Smooth muscle cell (in vitro differentiated cells): ENCODE results near the gene MRPL30. TPM values are rescaled to one million over a fixed set of nuclear protein-coding genes. Genes with fewer than 3 reads are reported as not detected.

Experiments
- DNase-seq: peaks from one replicate; lab custom pipeline; 2025; ENCODE audit not compliant: unreplicated experiment; lab: John Stamatoyannopoulos, UW
- H2AFZ ChIP-seq: fragments of 200-600 bp; sonication (generic); 2 replicates; pipeline ENCODE4 v1.6.0; 2016; ENCODE audit warnings: antibody characterized with exemption, low read depth, mild to moderate bottlenecking
- H3F3A ChIP-seq: fragments of 200-600 bp; sonication (generic); 2 replicates; pipeline ENCODE4 v1.6.0; 2017; ENCODE audit warnings: antibody characterized with exemption, low read depth
- H3K27ac ChIP-seq: fragments of 200-600 bp; sonication (generic); 2 replicates; pipeline ENCODE4 v1.5.1; 2016; ENCODE audit warnings: low read depth, mild to moderate bottlenecking
- H3K27me3 ChIP-seq: fragments of 200-600 bp; sonication (generic); 2 replicates; pipeline ENCODE4 v1.6.1; 2016; ENCODE audit warnings: low read depth, mild to moderate bottlenecking
- H3K36me3 ChIP-seq: fragments of 200-600 bp; sonication (generic); 2 replicates; pipeline ENCODE4 v1.5.1; 2016; ENCODE audit warnings: low read depth
- H3K4me1 ChIP-seq: fragments of 200-600 bp; sonication (generic); 2 replicates; pipeline ENCODE4 v1.5.1; 2016; ENCODE audit warnings: low read depth
- H3K4me2 ChIP-seq: fragments of 200-600 bp; sonication (generic); 2 replicates; pipeline ENCODE4 v1.6.0; 2016; ENCODE audit warnings: mild to moderate bottlenecking
- H3K4me3 ChIP-seq: fragments of 200-600 bp; sonication (generic); 2 replicates; pipeline ENCODE4 v1.5.1; 2016; ENCODE audit warnings: mild to moderate bottlenecking
- H3K79me2 ChIP-seq: fragments of 200-600 bp; sonication (generic); 2 replicates; pipeline ENCODE4 v1.6.0; 2016; ENCODE audit warnings: low read depth, mild to moderate bottlenecking
- H3K9ac ChIP-seq: fragments of 200-600 bp; sonication (generic); 2 replicates; pipeline ENCODE4 v1.6.0; 2016; ENCODE audit warnings: low read depth
- H3K9me3 ChIP-seq: fragments of 200-600 bp; sonication (generic); replicated peaks from 2 replicates; pipeline ENCODE4 v1.5.1; 2016; ENCODE audit warnings: low read depth
- H4K20me1 ChIP-seq: fragments of 200-600 bp; sonication (generic); 2 replicates; pipeline ENCODE4 v1.6.0; 2016; ENCODE audit warnings: low read depth
- WGBS: methylation state at CpG from one replicate; pipeline ENCODE4 v1.1.7; 2016; ENCODE audit warnings: low lambda C conversion rate; 5-methylcytosine and 5-hydroxymethylcytosine counted together
- polyA plus RNA-seq: library from polyadenylated mRNA; unstranded; fragments of >200 nt; fragmentation: Nextera tagmentation; extraction: Ambion mirVana; gene quantifications from 2 replicates; pipeline ENCODE4 v1.2.1, GENCODE V29; 2016
- small RNA-seq: library from RNA; depleted of rRNA; stranded (forward); fragments of <200 nt; gene quantifications from one replicate; pipeline ENCODE3, GENCODE V24; 2014
- total RNA-seq: library from RNA; depleted of rRNA; stranded (reverse); fragments of >200 nt; gene quantifications from 2 replicates; pipeline ENCODE4 v1.2.3, GENCODE V29; 2014
- TF ChIP-seq, protein P1 (sequence below): fragments of 200-600 bp; sonication (generic); IDR thresholded peaks from 2 replicates; pipeline ENCODE4 v1.5.1; 2017; ENCODE audit warnings: borderline replicate concordance, mild to moderate bottlenecking, antibody characterized with exemption; ENCODE audit not compliant: insufficient read depth, poor library complexity, severe bottlenecking

Gene MRPL30
- total and polyA plus RNA-seq, 2 experiments from 2014 or later: 18.8 to 23.1 TPM

DNA sequence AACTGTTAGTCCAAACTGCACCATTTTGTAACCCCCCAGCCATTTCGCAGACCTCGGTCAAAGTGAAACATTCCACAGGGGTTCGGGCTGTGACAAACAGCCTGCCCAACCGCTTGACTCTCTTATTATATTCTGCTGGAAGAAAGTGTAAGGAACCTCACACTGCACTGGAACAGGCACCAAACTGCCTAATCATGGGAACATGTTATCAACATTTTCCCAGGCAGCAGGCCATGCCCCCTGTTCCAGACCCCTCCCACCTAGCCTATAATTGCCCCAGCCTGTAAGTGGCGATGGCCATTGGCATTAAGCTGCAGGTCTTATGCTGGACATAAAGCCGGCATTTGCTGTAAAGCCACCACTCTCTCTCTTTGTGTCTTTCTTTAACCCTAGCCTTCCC is 57.6 kb downstream of the MRPL30 start:
- Histone ChIP-seq H3K79me2 (no peaks in the 10 kb centered on the region), H2AFZ (no peak overlapping the region), H4K20me1 (no peaks in the 10 kb centered on the region), H3K4me1 (no peaks in the 10 kb centered on the region), H3K27me3 (no peaks in the 10 kb centered on the region), H3F3A (no peaks in the 10 kb centered on the region), H3K27ac (no peak overlapping the region), H3K9ac (no peak overlapping the region), H3K4me3 (no peak overlapping the region), H3K4me2 (no peak overlapping the region), H3K36me3 (no peaks in the 10 kb centered on the region), H3K9me3 (no peaks in the 10 kb centered on the region)
- 94% methylated on average over 6 of the region's 6 CpGs for WGBS
- TF ChIP-seq, protein P1, sequence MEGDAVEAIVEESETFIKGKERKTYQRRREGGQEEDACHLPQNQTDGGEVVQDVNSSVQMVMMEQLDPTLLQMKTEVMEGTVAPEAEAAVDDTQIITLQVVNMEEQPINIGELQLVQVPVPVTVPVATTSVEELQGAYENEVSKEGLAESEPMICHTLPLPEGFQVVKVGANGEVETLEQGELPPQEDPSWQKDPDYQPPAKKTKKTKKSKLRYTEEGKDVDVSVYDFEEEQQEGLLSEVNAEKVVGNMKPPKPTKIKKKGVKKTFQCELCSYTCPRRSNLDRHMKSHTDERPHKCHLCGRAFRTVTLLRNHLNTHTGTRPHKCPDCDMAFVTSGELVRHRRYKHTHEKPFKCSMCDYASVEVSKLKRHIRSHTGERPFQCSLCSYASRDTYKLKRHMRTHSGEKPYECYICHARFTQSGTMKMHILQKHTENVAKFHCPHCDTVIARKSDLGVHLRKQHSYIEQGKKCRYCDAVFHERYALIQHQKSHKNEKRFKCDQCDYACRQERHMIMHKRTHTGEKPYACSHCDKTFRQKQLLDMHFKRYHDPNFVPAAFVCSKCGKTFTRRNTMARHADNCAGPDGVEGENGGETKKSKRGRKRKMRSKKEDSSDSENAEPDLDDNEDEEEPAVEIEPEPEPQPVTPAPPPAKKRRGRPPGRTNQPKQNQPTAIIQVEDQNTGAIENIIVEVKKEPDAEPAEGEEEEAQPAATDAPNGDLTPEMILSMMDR: no peak
- no peak for DNase-seq

DNA sequence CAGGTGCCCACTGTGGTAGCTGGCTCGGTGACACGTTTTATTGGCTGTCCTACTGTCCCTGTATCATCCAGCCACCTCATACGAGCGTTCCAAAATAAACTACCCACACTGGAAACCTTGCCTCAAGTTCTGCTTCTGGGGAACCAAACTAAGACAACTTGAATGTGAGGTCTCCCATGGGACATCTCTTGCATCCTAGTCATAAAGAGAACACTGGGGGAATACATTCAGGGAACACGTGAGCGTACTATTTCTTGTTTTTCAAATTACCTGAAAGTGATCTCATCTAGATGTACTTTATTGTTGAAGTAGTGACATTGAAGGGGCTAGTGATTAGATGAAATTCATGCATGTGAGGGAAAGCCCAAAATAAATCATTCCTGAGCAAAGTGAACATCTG is 59.4 kb downstream of the MRPL30 start:
- H3K4me3 ChIP-seq: no peak overlapping the region
- no peaks in the 10 kb centered on the region for H3K9me3 ChIP-seq
- no peaks in the 10 kb centered on the region for H4K20me1 ChIP-seq
- no peaks in the 10 kb centered on the region for H3K79me2 ChIP-seq
- TF ChIP-seq, protein P1: no peak
- H3K9ac ChIP-seq: no peak overlapping the region
- no peaks in the 10 kb centered on the region for H3K4me1 ChIP-seq
- 92% methylated on average over 6 of the region's 6 CpGs for WGBS
- no peak overlapping the region for H3K4me2 ChIP-seq
- no peaks in the 10 kb centered on the region for H3K27me3 ChIP-seq
- H2AFZ ChIP-seq: no peak overlapping the region
- DNase-seq: no peak
- H3K36me3 ChIP-seq: no peaks in the 10 kb centered on the region
- no peak overlapping the region for H3K27ac ChIP-seq
- no peaks in the 10 kb centered on the region for H3F3A ChIP-seq

DNA sequence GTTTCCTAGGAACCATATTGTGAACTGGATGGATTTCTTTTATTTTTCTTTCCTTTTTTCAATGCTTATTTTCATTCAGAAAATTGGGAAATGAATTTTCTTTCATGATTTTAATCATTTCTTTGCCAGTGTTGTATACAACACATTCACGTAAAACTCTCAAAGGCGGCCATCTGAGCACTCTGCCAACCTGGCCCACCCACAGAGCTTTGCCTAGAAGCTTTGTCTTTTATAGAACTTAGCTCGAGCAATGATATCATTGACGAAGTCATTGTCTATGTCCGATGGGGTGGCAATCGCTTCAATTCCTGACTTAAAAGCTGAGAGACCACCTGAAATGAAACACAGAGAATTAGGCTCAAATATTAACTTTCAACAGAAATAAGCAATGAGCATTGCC is 61.2 kb downstream of the MRPL30 start:
- Histone ChIP-seq H3K79me2 (no peaks in the 10 kb centered on the region), H3K9ac (no peak overlapping the region), H3K4me3 (no peak overlapping the region), H3F3A (no peaks in the 10 kb centered on the region), H3K4me2 (no peak overlapping the region), H2AFZ (no peak overlapping the region), H3K9me3 (no peaks in the 10 kb centered on the region), H3K27me3 (no peaks in the 10 kb centered on the region), H3K4me1 (no peaks in the 10 kb centered on the region), H3K27ac (no peak overlapping the region), H3K36me3 (no peaks in the 10 kb centered on the region), H4K20me1 (no peaks in the 10 kb centered on the region)
- no peak for DNase-seq
- WGBS: 92% methylated on average over 6 of the region's 6 CpGs
- TF ChIP-seq, protein P1: no peak

Small RNA genes within 50 kb of the gene (small RNA-seq; reads per million reads assigned to genes)
- not detected for gene AC092587.1

Other genes with a start within 250 kb of the MRPL30 start
- gene CRACDL, start 245.0 kb upstream of the MRPL30 start, total RNA-seq: 0.04 and 0.72 TPM in 2 replicates
- 0.39 and 2.2 TPM in 2 replicates for gene CRACDL, start 245.0 kb upstream of the MRPL30 start, polyA plus RNA-seq
- gene C2orf15, start 39.5 kb upstream of the MRPL30 start, total RNA-seq: 0.13 and 0.18 TPM in 2 replicates
- gene C2orf15, start 39.5 kb upstream of the MRPL30 start, polyA plus RNA-seq: 2.0 TPM in 1 of 2 replicates, not detected in the other
- 1.3 and 30.4 TPM in 2 replicates for gene TSGA10, start 26.2 kb upstream of the MRPL30 start, total RNA-seq
- 1.1 and 3.4 TPM in 2 replicates for gene TSGA10, start 26.2 kb upstream of the MRPL30 start, polyA plus RNA-seq
- 1.5 and 4.7 TPM in 2 replicates for gene LIPT1, start 26.2 kb upstream of the MRPL30 start, total RNA-seq
- gene LIPT1, start 26.2 kb upstream of the MRPL30 start, polyA plus RNA-seq: 1.9 and 3.0 TPM in 2 replicates
- gene MITD1, start 126 bp upstream of the MRPL30 start, total RNA-seq: 53.5 and 60.2 TPM in 2 replicates
- gene MITD1, start 126 bp upstream of the MRPL30 start, polyA plus RNA-seq: 31.5 and 38.6 TPM in 2 replicates
- not detected in 2 replicates for gene LYG2, start 74.5 kb downstream of the MRPL30 start, total RNA-seq
- not detected in 2 replicates for gene LYG2, start 74.5 kb downstream of the MRPL30 start, polyA plus RNA-seq
- gene LYG1, start 120.0 kb downstream of the MRPL30 start, total RNA-seq: 1.1 and 1.6 TPM in 2 replicates
- gene LYG1, start 120.0 kb downstream of the MRPL30 start, polyA plus RNA-seq: 0.16 and 1.5 TPM in 2 replicates
- 53.8 and 66.5 TPM in 2 replicates for gene TXNDC9, start 155.1 kb downstream of the MRPL30 start, total RNA-seq
- gene TXNDC9, start 155.1 kb downstream of the MRPL30 start, polyA plus RNA-seq: 38.0 and 41.2 TPM in 2 replicates
- gene EIF5B, start 156.2 kb downstream of the MRPL30 start, total RNA-seq: 23.3 and 29.2 TPM in 2 replicates
- 17.1 and 21.7 TPM in 2 replicates for gene EIF5B, start 156.2 kb downstream of the MRPL30 start, polyA plus RNA-seq